ENCODE data around the gene CYP27B1. TPM values are rescaled to one million over a fixed set of nuclear protein-coding genes. Genes with fewer than 3 reads are reported as not detected.
A peak's percentile ranks its signal among the peaks of the same experiment; 100 is the strongest.

CYP27B1 gene
- total and polyA plus RNA-seq, 2 experiments from 2014 or later: 1.1 to 2.7 TPM

DNA sequence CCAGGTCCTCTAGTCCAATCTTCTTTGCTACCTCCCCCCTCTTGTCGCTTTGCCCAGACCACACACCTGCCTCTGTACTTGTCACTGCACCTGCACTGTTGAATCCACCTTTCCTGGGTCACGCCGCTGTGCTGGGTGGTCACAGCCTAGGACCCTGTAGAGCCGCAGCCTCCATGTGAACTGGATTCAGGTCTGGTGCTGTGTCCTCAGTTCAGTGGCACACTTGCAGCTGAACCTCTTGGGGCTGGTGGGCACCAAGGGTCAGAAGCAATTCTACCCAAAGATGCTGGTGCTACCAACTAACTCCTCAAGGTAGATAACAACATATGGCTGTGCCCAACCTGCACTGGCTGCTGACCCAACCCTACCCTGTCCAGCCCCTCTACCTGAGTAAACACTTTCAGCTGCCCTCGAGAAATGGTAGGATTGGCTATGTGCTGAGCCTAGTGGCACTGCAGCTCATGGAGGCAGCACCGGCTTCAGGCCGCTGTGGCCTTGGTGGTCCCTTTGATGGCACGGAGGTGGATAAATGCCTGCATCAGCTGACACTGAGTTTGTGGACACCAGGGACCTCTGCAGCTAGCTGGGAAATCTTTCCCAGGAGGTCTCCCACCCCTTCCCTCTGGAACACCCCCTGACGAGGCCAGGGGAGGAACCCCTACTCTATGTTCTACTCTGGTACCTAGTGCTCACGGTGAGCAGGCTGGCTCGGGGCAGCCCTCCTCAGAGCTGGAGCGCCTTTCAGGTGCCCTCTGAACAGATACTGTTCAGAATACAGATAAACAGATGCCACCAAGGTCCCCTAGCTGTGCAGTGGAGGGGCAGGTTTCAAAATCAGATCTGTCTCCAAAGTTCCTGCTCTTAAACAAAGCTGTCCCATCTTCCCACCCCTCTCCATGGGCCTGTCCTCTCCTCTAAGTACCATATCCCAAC is 42.6 kb downstream of the CYP27B1 start:
- Mint-ChIP-seq H3K36me3 (ENCODE audit: low read depth) (peaks cover 5% of the 10 kb centered on the region; the same call in 2 of the 3 replicates), H3K27me3 (ENCODE audit: insufficient read depth, low read depth, poor library complexity) (peaks cover 61% of the 10 kb centered on the region), H3K4me1 (peaks cover 15% of the 10 kb centered on the region), H3K4me3 (peak overlapping the region; percentile 2; the same call in 1 of the 3 replicates), H3K27ac (no peak overlapping the region), H3K9me3 (no peaks in the 10 kb centered on the region)
- H4K20me1 ChIP-seq (replicated peaks; ENCODE audit: insufficient read depth): no peaks in the 10 kb centered on the region
- no peak overlapping the region for H2AFZ ChIP-seq
- TF ChIP-seq CREB1 (CRISPR knock-in tag; IDR thresholded peaks at IDR 0.05; ENCODE audit: low read depth): no peak
- TF ChIP-seq, protein P1, sequence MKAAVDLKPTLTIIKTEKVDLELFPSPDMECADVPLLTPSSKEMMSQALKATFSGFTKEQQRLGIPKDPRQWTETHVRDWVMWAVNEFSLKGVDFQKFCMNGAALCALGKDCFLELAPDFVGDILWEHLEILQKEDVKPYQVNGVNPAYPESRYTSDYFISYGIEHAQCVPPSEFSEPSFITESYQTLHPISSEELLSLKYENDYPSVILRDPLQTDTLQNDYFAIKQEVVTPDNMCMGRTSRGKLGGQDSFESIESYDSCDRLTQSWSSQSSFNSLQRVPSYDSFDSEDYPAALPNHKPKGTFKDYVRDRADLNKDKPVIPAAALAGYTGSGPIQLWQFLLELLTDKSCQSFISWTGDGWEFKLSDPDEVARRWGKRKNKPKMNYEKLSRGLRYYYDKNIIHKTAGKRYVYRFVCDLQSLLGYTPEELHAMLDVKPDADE (IDR thresholded peaks at IDR 0.05): no peak
- TF ChIP-seq ZNF331 (CRISPR knock-in tag; IDR thresholded peaks at IDR 0.05; ENCODE audit: low read depth): no peak
- TF ChIP-seq EZH2 (IDR thresholded peaks at IDR 0.05; ENCODE audit: low read depth, unreplicated experiment): no peak
- TF ChIP-seq NANOG (IDR thresholded peaks at IDR 0.05; ENCODE audit: borderline replicate concordance): no peak
- no peak for TF ChIP-seq POLR2AphosphoS5 (IDR thresholded peaks at IDR 0.05; ENCODE audit: low read depth)
- TF ChIP-seq, protein P2, sequence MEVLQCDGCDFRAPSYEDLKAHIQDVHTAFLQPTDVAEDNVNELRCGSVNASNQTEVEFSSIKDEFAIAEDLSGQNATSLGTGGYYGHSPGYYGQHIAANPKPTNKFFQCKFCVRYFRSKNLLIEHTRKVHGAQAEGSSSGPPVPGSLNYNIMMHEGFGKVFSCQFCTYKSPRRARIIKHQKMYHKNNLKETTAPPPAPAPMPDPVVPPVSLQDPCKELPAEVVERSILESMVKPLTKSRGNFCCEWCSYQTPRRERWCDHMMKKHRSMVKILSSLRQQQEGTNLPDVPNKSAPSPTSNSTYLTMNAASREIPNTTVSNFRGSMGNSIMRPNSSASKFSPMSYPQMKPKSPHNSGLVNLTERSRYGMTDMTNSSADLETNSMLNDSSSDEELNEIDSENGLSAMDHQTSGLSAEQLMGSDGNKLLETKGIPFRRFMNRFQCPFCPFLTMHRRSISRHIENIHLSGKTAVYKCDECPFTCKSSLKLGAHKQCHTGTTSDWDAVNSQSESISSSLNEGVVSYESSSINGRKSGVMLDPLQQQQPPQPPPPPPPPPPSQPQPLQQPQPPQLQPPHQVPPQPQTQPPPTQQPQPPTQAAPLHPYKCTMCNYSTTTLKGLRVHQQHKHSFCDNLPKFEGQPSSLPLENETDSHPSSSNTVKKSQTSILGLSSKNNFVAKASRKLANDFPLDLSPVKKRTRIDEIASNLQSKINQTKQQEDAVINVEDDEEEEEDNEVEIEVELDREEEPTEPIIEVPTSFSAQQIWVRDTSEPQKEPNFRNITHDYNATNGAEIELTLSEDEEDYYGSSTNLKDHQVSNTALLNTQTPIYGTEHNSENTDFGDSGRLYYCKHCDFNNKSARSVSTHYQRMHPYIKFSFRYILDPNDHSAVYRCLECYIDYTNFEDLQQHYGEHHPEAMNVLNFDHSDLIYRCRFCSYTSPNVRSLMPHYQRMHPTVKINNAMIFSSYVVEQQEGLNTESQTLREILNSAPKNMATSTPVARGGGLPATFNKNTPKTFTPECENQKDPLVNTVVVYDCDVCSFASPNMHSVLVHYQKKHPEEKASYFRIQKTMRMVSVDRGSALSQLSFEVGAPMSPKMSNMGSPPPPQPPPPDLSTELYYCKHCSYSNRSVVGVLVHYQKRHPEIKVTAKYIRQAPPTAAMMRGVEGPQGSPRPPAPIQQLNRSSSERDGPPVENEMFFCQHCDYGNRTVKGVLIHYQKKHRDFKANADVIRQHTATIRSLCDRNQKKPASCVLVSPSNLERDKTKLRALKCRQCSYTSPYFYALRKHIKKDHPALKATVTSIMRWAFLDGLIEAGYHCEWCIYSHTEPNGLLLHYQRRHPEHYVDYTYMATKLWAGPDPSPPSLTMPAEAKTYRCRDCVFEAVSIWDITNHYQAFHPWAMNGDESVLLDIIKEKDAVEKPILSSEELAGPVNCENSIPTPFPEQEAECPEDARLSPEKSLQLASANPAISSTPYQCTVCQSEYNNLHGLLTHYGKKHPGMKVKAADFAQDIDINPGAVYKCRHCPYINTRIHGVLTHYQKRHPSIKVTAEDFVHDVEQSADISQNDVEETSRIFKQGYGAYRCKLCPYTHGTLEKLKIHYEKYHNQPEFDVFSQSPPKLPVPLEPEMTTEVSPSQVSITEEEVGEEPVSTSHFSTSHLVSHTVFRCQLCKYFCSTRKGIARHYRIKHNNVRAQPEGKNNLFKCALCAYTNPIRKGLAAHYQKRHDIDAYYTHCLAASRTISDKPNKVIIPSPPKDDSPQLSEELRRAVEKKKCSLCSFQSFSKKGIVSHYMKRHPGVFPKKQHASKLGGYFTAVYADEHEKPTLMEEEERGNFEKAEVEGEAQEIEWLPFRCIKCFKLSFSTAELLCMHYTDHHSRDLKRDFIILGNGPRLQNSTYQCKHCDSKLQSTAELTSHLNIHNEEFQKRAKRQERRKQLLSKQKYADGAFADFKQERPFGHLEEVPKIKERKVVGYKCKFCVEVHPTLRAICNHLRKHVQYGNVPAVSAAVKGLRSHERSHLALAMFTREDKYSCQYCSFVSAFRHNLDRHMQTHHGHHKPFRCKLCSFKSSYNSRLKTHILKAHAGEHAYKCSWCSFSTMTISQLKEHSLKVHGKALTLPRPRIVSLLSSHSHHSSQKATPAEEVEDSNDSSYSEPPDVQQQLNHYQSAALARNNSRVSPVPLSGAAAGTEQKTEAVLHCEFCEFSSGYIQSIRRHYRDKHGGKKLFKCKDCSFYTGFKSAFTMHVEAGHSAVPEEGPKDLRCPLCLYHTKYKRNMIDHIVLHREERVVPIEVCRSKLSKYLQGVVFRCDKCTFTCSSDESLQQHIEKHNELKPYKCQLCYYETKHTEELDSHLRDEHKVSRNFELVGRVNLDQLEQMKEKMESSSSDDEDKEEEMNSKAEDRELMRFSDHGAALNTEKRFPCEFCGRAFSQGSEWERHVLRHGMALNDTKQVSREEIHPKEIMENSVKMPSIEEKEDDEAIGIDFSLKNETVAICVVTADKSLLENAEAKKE (CRISPR knock-in tag; IDR thresholded peaks at IDR 0.05): no peak
- TF ChIP-seq EZH2phosphoT487 (IDR thresholded peaks at IDR 0.05; ENCODE audit: unreplicated experiment): no peak
- no peak for TF ChIP-seq ZNF114 (CRISPR knock-in tag; IDR thresholded peaks at IDR 0.05)
- no peak for TF ChIP-seq JUNB (IDR thresholded peaks at IDR 0.05; ENCODE audit: unreplicated experiment)
- TF ChIP-seq, protein P3, sequence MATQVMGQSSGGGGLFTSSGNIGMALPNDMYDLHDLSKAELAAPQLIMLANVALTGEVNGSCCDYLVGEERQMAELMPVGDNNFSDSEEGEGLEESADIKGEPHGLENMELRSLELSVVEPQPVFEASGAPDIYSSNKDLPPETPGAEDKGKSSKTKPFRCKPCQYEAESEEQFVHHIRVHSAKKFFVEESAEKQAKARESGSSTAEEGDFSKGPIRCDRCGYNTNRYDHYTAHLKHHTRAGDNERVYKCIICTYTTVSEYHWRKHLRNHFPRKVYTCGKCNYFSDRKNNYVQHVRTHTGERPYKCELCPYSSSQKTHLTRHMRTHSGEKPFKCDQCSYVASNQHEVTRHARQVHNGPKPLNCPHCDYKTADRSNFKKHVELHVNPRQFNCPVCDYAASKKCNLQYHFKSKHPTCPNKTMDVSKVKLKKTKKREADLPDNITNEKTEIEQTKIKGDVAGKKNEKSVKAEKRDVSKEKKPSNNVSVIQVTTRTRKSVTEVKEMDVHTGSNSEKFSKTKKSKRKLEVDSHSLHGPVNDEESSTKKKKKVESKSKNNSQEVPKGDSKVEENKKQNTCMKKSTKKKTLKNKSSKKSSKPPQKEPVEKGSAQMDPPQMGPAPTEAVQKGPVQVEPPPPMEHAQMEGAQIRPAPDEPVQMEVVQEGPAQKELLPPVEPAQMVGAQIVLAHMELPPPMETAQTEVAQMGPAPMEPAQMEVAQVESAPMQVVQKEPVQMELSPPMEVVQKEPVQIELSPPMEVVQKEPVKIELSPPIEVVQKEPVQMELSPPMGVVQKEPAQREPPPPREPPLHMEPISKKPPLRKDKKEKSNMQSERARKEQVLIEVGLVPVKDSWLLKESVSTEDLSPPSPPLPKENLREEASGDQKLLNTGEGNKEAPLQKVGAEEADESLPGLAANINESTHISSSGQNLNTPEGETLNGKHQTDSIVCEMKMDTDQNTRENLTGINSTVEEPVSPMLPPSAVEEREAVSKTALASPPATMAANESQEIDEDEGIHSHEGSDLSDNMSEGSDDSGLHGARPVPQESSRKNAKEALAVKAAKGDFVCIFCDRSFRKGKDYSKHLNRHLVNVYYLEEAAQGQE (IDR thresholded peaks at IDR 0.05; ENCODE audit: unreplicated experiment): no peak
- TF ChIP-seq, protein P4, sequence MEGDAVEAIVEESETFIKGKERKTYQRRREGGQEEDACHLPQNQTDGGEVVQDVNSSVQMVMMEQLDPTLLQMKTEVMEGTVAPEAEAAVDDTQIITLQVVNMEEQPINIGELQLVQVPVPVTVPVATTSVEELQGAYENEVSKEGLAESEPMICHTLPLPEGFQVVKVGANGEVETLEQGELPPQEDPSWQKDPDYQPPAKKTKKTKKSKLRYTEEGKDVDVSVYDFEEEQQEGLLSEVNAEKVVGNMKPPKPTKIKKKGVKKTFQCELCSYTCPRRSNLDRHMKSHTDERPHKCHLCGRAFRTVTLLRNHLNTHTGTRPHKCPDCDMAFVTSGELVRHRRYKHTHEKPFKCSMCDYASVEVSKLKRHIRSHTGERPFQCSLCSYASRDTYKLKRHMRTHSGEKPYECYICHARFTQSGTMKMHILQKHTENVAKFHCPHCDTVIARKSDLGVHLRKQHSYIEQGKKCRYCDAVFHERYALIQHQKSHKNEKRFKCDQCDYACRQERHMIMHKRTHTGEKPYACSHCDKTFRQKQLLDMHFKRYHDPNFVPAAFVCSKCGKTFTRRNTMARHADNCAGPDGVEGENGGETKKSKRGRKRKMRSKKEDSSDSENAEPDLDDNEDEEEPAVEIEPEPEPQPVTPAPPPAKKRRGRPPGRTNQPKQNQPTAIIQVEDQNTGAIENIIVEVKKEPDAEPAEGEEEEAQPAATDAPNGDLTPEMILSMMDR (conservative IDR thresholded peaks at IDR 0.05; ENCODE audit: low read depth in 2 of 2): no peak
- no peak for TF ChIP-seq STAT1 (IDR thresholded peaks at IDR 0.05; ENCODE audit: unreplicated experiment)
- H3K4me1 ChIP-seq (ENCODE audit: insufficient read depth): no peaks in the 10 kb centered on the region
- H3K4me3 ChIP-seq: no peak overlapping the region
- no peak overlapping the region for H3K4me2 ChIP-seq
- peaks cover 3% of the 10 kb centered on the region; the same call in 1 of the 2 replicates for H3K36me3 ChIP-seq (ENCODE audit: insufficient read depth)
- no peak overlapping the region for H3K27ac ChIP-seq (ENCODE audit: low read depth)
- H3K79me2 ChIP-seq (replicated peaks; ENCODE audit: insufficient read depth): no peaks in the 10 kb centered on the region
- no peaks in the 10 kb centered on the region for H3K9me2 ChIP-seq (ENCODE audit: insufficient read depth)
- DNase-seq (ENCODE audit: low spot score): no peak
- H3K27me3 ChIP-seq (ENCODE audit: insufficient read depth): peaks cover 63% of the 10 kb centered on the region
- no peaks in the 10 kb centered on the region for H3F3A ChIP-seq (replicated peaks; ENCODE audit: low read depth)
- ATAC-seq: no peak
